NCI-H2196 (cell line): ENCODE measurements around the gene PLEKHH1.

Experiments
- DNase-seq: peaks from one replicate; lab custom pipeline; 2025; ENCODE audit not compliant: unreplicated experiment; lab: John Stamatoyannopoulos, UW

Gene PLEKHH1

DNA sequence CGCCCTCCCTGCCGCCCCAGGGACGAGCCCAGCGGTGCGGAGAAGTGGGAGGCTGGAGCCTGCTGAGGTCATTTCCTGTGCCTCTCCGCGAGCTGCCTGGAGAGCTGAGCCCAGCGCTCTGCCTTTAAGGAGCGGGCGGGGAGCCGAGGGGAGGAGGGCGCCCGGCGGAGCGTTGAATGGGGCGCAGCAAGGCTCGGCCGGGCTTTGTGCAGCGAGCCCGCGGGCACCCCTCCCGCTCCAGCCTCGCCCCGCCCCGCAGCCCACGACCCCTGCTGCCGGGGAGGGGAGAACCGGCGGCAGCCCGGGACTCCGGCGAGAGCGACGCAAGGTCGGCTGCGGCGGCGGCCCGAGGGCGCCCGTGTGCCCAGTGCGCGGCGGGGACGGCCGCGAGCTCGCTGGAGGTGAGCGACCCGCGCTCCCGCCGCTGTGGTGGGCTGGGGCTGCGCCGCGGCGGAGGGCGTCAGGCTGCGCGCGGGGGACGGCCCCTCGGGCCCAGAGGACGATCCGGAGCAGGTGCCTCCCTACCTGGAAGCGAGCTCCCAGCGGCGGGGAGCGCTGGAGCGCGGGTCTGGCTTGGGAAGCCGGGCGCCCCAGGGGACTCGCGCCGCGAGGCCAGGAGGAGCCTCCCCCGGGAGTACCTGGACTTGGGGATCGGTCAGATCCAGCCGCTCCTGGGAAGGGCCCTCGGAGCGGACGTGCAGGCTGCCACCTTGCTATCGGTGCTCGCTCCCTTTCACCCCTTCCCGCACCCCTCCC, at the start of gene PLEKHH1:
Gene PLEKHH1 (plus strand): TSS at position 293 of the 756 bp plus-strand sequence. CDS start 8,578 bp downstream, outside the sequence.
- DNase-seq: peak; percentile 84

DNA sequence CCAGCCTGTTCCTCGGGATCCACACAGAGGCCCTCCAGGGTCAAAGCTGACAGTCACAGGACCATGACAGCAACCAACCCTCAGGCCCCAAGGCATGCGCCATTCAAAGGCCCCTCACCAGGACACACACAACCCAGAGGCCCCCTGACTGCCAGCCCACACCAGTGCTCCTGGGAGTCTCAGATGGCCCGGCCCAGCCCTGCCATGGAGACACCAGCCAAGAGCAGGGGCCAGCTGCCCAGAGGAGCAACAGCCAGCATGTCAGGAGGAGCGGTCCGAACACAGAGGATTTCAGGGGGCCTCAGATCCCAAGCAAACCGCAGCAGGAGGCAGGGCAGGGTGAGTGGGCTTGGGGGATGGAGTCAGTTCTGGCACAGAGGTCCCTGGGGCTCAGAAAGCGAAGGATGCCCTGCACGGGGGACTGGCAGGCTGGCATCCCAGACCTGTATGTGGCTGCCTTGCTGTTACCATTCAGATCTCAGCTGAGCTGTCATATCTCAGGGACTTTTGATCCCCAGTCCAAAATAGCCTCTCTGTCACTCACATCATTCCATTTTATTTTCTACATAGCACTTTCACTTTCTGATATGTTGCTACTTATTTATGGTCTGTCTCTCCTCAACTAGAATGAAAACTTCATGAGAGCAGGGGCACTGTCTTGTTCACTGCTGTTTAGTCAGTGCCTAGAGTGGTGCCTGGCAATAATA, 49.4 kb upstream of the PLEKHH1 start:
- no peak for DNase-seq

DNA sequence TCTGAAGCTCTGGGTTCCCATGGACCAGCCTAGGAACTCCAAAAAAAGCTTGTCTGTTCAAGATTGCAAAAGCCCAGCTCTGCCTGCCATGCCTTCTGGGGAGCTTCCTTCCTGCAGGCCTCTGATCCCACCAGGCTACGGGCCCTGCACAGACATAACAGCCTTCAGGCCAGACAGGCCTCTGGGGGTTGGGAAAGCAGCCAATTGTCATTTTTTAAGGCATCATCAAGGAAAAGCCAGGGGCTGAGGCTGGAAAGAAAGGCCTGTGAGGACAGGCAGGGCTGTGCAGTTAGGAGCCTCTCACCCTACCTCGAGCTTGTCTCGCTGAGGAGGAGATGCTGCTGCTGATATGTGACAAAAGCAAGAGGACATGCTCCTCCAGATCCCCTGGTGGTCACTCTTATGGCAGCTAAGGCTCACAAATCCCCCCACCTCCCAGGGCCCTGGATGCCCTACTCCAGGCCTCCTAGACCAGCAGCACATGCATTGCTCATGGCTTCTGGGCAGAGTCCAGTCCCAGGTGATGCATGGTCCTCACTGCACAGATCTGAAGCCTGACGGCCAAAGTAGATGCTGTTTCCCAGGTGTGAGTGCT, 47.5 kb upstream of the PLEKHH1 start:
- no peak for DNase-seq

DNA sequence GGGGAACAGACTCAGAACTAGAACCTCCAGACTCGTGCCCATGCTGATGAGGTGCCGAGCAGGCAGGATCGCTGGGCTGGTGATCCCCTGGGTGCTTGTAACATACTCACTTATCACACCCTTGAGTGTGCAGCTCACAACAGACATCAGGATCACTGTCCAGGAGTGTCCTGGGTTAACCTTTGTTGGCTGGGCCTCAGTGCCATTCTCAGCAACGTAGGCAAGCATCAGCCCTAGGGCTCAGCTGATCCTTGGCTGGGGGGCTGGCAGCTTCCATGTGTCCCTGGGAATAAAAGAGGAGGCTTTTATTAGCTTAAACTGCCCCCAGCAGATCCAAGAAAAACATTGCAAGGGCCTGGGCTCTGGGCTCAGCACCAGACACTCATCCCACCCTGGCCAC, 46.2 kb upstream of the PLEKHH1 start:
- no peak for DNase-seq

DNA sequence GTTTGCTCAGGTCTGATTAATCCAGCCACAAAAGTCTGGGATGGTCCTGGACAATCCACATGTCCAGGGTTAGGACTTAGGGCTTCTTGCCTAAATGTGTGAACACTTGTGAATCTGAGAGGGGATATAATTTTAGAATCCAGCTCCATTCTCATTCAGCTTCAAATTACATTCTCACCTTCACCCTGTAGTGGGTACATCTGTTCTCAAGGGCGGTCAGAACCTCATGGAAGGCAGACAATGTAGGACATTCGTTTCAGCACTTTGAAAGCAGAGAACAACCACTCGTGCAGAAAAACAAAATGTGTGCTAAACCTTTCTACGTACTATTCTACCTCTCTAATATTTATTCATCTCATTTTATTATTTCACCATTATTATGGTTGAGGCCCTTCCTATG, 45.8 kb upstream of the PLEKHH1 start:
- no peak for DNase-seq

DNA sequence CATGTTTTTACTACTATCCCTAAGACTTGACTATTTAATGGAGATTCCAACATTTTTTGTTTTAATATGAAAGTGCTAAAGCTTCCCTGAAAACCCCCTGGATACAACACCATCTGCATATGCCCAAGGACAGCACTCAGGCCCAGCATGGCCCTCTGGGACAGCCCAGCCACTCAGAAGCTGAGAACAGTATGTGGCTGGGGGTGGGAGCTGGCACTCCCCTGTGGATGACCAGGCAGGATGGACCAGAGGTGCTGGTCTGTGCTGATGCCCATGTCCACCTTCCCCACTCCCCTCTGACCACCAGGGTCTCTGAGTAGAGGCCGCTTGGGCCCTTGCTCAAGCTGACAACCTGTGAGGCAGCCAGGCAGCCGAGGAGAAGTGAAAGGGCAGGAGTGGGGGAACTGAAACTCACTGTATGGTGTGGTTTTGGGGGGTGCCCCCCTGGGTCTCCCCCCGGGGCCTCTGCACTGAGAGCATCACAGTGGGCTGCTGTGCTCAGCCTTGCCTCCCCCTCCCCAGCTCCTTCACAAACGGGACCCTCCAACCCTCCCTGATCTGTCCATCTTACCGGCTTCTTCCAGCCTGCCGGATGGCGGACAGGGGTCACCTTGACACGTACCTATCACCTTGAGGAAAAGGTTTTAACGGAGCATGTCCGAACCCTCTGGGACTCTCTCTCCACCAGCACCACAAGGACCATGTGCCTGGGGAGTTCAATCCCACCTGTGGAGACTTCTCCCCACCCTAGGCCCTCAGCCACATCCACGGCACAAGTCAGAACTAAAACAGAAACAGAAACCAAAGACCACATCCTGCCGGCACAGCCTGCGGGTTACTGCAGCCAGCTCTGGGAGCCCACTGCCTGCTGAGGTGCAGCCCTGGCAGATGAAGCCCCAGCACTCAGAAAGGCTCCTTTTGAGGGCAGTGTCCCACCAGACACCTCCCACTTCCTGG, 44.9 kb upstream of the PLEKHH1 start, which contains the start of gene TMEM229B:
Gene TMEM229B (minus strand): TSS at position 785 of the 957 bp plus-strand sequence. CDS start 14,798 bp downstream, outside the sequence.
- DNase-seq: no peak

DNA sequence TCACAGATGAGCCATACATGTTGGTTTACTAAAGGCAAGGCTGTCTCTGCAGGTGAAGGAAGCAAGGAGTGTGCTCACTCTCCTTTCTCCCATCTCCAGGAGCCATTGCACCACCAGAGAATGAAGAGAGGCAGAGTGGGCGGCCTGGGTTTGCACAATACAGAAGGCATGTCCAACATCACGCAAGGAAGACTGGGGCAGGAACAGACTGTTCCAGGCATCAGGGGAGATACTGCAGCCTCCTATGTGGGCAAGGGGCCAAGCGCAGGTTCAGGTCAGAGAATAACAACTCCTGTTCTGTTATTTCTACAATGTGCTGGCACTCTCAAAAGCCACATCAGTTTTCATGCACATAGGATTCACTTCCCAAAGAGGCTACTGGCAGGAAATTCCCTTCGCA, 42.9 kb upstream of the PLEKHH1 start:
- no peak for DNase-seq

DNA sequence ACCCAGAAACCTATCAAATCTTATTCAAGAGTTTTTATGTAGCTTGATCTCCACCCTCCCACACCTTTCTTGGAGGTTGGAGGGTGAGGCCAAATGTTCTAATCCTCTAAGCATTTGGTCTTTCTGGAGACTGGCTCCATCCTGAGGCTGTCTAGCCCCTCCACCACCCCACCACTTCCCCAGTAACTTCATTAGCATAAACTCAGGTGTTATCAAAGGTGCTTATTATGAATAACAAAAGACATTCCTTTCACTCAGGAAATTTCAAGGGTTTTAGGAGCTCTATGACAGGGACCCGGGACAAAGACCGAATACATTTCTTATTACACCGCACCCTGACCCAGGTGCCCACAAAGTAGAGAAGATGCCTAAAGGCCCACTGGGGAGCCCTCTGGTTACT, 41.8 kb upstream of the PLEKHH1 start:
- DNase-seq: no peak

DNA sequence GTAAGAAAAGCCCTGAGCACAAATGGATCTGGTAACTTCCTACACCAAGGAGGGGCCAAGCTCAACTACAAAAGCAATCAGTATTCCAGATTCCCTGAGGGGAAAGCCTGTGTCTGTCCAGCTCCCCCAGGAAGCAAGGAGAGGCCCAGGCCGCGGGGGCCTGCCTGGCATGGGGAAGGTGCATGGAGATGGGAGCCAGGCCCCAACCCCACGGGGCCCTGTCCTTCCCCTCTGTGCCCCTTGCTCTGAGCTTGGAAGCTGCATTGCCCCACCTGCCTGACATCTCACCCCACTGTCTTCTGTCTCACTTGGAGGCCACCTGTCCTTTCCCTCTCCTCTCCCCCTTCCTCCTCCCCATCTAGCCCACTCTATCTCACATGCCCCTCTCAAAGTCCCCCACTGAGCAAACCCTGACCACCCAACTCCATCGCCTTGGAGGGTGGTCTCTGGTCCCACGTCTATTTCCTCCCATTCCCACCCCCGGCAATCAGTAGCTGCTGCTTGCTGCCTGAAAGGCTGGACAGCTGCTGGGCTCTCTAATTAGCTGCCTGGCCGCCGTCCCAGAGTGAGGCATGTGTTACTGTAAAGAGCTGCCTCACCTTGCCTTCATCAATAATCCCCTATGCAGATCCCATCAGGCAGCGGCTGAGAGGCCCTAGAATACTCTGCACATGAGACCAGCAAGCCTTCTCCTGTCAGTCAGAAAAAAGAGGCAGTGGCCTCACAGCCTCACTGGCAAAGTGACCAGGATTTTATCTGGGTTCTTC, 41.2 kb upstream of the PLEKHH1 start:
- peak; percentile 67 for DNase-seq

DNA sequence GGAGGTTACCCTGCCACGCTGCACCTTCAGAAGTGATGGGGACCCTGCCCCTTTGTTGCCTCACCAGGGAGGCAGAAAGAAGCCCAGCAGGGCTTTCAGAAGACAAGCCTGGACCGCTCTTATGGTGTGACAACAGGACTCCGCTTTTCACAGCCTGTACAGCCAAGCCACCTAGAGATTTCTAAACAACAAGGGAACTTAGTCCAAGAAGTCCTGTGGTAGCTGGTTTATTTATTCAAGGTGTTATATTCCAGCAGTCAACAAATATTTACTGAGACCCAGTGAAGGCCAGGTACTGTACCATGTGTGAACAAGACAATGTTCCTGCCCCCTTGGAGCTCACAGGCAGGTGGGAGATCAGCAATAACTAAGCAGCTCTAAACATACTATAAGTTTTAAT, 40.6 kb upstream of the PLEKHH1 start:
- DNase-seq: no peak

DNA sequence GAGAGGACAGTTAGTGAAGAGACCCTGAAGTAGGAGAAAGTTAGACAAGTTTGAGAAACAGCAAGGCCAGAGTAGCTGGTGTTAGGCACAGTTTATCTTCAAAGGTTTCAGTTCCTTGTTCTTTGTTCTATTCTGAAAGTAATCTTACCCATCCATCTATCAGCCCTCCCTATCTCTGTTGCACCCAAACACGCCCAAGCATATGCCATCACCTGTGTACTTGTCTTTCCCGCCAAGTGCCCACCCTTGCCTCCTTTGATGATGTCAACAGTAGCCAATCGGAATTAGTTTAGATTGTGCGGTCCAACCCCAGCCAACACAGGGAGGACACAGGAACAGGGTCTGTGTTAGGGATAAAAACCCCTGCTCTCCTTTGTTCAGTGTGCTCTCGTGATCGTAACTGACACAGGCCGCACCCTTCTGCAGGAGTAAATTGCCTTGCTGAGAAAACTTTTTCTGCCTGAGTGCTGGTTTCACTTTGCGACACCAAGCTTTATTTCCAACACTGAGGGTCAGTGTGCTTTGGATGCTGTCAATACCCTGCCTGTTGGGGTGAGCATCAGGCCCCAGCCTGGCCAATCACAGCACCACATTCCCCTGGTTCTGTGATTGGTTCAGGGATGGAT, 39.9 kb upstream of the PLEKHH1 start:
- no peak for DNase-seq

DNA sequence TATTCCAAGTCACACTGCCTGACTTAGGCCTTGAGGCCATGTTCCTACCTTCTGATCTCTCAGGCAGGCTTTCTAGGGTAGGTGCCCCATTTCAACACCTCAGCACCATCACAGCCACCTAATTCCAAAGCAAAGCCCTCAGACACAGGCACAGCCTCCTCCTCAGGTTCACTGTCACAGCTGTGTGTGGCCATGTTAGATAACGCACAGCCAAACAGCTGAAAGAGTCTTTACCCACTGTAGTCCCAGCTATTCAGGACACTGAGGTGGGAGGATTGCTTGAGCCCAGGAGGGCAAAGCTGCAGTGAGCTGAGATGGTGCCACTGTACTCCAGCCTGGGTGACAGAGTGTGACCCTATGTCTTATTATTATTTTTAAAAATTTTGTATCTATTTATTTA, 37.3 kb upstream of the PLEKHH1 start:
- DNase-seq: no peak

DNA sequence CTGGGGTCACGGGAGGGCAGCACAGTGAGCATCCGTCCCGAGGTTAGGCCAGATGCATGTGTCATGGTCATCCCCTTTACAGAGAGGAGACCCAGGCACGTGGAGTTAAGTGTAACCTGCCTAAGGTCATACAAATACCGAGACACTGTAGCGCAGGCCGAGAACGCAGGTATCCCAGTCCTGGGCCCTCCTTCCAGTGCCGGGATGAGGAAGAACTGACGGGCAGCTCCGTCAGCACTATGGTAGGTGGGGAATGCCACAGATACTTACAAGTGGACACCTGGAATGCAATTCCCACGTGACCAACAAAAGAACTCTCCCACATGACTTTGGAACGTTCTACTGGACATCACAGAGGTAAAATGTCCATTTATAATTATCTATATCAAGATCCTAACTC, 35.9 kb upstream of the PLEKHH1 start:
- no peak for DNase-seq

DNA sequence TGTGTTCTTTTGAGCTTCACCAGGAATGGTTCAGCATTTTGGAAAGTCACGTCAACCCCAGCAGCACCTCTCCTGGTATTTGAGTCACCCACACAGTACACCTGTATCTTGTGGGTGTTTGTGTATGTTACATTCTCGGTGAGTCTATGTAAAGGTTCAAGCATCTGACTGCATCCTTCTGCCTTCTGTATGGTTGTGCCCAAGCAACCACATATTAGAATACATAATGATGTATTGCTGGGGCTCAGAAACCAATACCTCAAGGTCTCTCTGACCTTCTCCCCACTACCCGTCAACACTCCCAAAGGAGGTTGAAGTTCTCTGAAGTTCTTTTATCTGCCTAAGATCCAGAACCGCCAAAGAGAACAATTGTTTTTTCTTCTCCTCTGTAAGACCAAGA, 35.4 kb upstream of the PLEKHH1 start:
- DNase-seq: no peak

DNA sequence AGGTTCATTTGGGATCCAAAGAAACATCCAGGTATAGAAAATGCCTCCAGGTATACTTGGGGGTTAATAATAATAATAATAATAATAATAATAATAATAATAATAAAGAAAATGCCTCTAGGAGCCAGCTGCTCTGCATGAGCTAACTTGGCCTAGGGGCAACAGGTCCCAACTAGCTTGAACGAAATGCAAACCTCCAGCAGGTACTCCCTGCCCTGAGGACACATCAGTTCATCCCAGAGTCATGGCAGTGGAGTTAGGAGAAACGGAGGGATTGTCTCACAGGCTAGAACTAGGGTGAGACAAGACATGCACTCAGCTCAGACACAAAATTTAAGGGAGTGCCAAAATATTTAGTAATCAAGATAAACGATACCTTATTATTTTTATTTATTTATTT, 32.1 kb upstream of the PLEKHH1 start:
- DNase-seq: no peak

DNA sequence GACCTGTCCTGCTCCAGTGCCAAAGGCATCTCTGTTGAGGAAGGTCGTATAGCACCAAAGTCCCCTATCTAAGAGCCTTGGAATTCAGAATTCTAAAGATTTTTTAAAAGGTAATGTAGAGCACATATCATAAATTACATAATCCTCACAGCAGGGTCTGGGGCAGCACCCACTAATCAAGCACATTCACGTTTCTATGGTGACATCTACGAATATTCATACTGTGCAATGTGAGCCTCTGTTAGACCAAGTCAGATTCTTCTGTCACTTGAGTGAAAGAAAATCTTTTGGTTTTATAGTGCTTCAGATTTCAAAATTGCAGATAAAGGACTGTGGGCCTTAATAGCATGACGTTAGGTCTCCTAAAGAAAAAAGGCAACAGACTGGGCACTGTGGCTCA, 31.4 kb upstream of the PLEKHH1 start:
- no peak for DNase-seq

DNA sequence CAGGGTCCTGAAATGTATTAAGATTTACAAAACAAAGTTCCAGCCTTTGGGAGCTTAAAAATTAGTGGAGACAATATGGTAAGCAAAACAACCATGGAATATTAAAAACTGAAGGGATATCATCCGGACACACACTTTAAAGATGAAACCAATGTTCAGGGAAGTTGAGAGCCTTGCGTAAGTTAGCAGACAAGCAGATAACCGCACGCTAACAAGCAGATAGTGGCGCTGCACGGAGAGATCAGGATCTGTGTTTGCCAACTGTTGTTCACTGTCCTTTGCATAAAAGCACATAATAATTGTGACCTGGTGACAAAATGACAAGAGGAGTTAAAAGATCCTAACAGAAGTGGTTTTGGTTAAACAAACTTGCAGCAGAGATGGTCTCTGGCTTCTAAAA, 30.2 kb upstream of the PLEKHH1 start:
- no peak for DNase-seq

DNA sequence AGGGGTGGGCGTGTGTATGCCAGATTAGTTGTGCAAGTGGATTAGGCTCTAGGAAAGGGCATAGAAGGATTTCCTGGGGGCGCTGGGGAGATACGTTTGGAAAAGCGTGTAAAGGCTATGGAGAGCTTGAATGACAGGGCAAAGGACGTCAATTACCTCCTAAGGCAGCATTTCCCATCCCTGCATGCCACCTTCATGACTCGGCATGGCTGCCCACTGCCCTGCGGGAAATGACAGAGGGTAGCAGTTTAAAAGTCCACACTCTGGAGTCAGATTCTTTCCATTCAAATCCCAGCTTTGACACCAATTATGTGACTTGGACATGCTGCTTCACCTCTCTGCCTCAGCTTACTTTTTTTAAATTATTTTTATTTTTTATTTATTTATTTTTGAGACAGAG, 29.8 kb upstream of the PLEKHH1 start:
- DNase-seq: no peak

DNA sequence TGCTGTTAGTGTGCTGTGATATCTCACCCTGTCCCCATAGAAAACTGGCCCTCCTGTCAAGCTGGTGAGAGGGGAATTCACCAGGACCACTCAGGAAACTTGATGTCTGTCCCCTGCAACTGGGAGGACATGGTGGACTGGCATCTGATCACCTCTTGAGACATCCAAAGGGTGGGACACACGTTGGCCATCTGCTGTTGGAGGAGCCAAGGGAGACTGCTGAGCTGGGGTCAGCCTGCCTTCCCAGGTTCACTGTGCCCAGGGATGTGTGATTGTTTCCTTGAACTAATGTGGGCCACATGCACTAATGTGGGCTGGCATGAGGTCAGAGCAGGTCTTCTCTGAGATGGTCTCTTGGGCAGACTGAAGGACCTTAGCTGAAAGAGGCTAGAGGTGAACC, 27.8 kb upstream of the PLEKHH1 start:
- DNase-seq: no peak

DNA sequence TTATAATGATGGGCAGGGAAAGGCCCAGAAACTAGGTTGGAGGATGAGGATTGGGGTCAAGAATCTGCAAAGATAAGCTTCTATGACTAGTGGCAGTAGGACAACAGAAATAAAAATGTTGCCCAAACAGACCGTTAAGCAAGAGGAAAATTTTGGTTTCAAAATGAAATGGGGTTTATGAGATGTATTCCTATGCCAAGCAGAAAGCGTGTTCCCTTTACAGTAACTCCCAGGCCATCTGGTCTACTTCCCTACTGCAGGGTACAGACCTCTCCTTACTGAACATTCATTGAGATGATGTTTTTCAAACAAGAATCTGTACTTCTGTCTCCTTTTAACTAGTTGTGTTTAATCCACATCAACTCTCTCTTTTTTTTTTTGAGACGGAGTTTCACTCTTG, 24.1 kb upstream of the PLEKHH1 start:
- no peak for DNase-seq
